Kidney (tissue), 14 donors: Measurements from ENCODE around the gene VSIG1. TPM values are rescaled to one million over a fixed set of nuclear protein-coding genes. Genes with fewer than 3 reads are reported as not detected.

Source experiments
- DNase-seq, 5 donors: peaks; one replicate each; pipeline ENCODE4 v3.0.0-alpha.2; 2013 to 2020
- FAIRE-seq: peaks from 2 replicates; lab custom pipeline; 2012; peaks lifted over from hg19 to GRCh38; lab: Jason Lieb, UNC
- H3K27ac ChIP-seq, 2 donors: one replicate each; pipeline ENCODE4 v1.7.0; 2013; ENCODE audit warnings: low read depth in 2 of 2, low read length in 2 of 2, inconsistent platforms in 1 of 2
- H3K27me3 ChIP-seq: one replicate; pipeline ENCODE4 v1.7.1; 2013; ENCODE audit warnings: low read length, inconsistent platforms; ENCODE audit not compliant: control insufficient read depth, insufficient read depth
- H3K36me3 ChIP-seq, 3 donors: one replicate each; pipeline versions ENCODE4 v1.7.0 to v1.7.1; 2013; ENCODE audit warnings: low read length in 3 of 3, control low read depth in 1 of 3, inconsistent platforms in 1 of 3; ENCODE audit not compliant: insufficient read depth in 3 of 3, control insufficient read depth in 2 of 3
- H3K4me1 ChIP-seq, 3 donors: one replicate each; pipeline versions ENCODE4 v1.7.0 to v1.7.1; 2013; ENCODE audit warnings: low read length in 3 of 3, inconsistent platforms in 1 of 3, low read depth in 1 of 3; ENCODE audit not compliant: control insufficient read depth in 2 of 3, insufficient read depth in 2 of 3
- H3K4me3 ChIP-seq, 3 donors: one replicate each; pipeline versions ENCODE4 v1.7.0 to v1.8.1; 2013; ENCODE audit warnings: low read length in 3 of 3, control low read depth in 1 of 3, inconsistent platforms in 1 of 3
- H3K9ac ChIP-seq, 3 donors: one replicate each; pipeline versions ENCODE4 v1.7.0 to v1.7.1; 2013; ENCODE audit warnings: low read length in 3 of 3, control low read depth in 1 of 3, inconsistent platforms in 1 of 3
- H3K9me3 ChIP-seq, 3 donors: one replicate each; pipeline versions ENCODE4 v1.7.0 to v1.7.1; 2013; ENCODE audit warnings: low read length in 3 of 3, control low read depth in 1 of 3, inconsistent platforms in 1 of 3; ENCODE audit not compliant: control insufficient read depth in 2 of 3, insufficient read depth in 1 of 3
- CTCF ChIP-seq: IDR thresholded peaks from 3 replicates; pipeline ENCODE4 v1.5.1; 2012; ENCODE audit warnings: mild to moderate bottlenecking, moderate library complexity, borderline replicate concordance; ENCODE audit not compliant: insufficient read depth; ENCODE audit errors: extremely low read depth
- intact Hi-C: fragments of 100-400 bp; cut with DNase I; formaldehyde crosslinking; loops from one replicate; pipeline ENCODE4 v1.11.1; 2022
- polyA plus RNA-seq: library from polyadenylated mRNA; stranded (reverse); fragments of 350-450 nt; fragmentation: Illumina TruSeq; extraction: RNeasy Lipid Tissue Mini Kit (QIAGEN cat#74804); gene quantifications from one replicate; pipeline ENCODE4 v1.2.3, GENCODE V29; 2014; ENCODE audit warnings: low read depth, low replicate concordance; ENCODE audit not compliant: insufficient read depth
- total RNA-seq: library from RNA; stranded (reverse); fragmentation: NEBNext Ultra II Directional; extraction: Animal tissue kit (Norgen Biotek cat#: 25700); gene quantifications from one replicate; pipeline ENCODE4 v1.2.1, GENCODE V29; 2021
- donor health status: control.
- donor health status: control.
- donor health status: control.
- donor health status: control.
- donor health status: control.
- donor health status: DM: yes; HTN: yes; CAD: no.
- donor health status: Normal renal cell carcinoma (clear cell type).

The VSIG1 gene
- total and polyA plus RNA-seq, 2 donors from 2014 or later: 1.4 TPM; not detected in 1

GRCh38 chrX:108036298-108036973, 8.4 kb upstream of the VSIG1 start:
- no peak for TF ChIP-seq CTCF
- no peak for FAIRE-seq
- H3K4me3 ChIP-seq: no peak overlapping the region
- no peak overlapping the region for H3K9ac ChIP-seq
- H3K27ac ChIP-seq: no peak overlapping the region
- no peaks in the 10 kb centered on the region for H3K4me1 ChIP-seq
- intact Hi-C loops: no loop called here
- no peaks in the 10 kb centered on the region for H3K36me3 ChIP-seq
- H3K9me3 ChIP-seq: no peaks in the 10 kb centered on the region
- peaks cover 3% of the 10 kb centered on the region for H3K27me3 ChIP-seq
- no peak for DNase-seq

GRCh38 chrX:108049649-108050048, 4.8 kb downstream of the VSIG1 start:
- H3K9me3 ChIP-seq: no peaks in the 10 kb centered on the region
- TF ChIP-seq CTCF: no peak
- H3K9ac ChIP-seq: no peak overlapping the region
- peak in 1 of 5 donors; percentile 39 for DNase-seq
- no peak overlapping the region for H3K27ac ChIP-seq
- H3K4me1 ChIP-seq: no peaks in the 10 kb centered on the region
- peaks cover 9% of the 10 kb centered on the region for H3K27me3 ChIP-seq
- no peak for FAIRE-seq
- no peaks in the 10 kb centered on the region for H3K36me3 ChIP-seq
- no peak overlapping the region for H3K4me3 ChIP-seq
- intact Hi-C loops: no loop called here

GRCh38 chrX:108053218-108053617, 8.4 kb downstream of the VSIG1 start:
- H3K27ac ChIP-seq: no peak overlapping the region
- intact Hi-C loops: no loop called here
- TF ChIP-seq CTCF: no peak
- no peaks in the 10 kb centered on the region for H3K4me1 ChIP-seq
- H3K9me3 ChIP-seq: no peaks in the 10 kb centered on the region
- H3K27me3 ChIP-seq: peaks cover 8% of the 10 kb centered on the region
- H3K4me3 ChIP-seq: no peak overlapping the region
- no peaks in the 10 kb centered on the region for H3K36me3 ChIP-seq
- FAIRE-seq: no peak
- no peak overlapping the region for H3K9ac ChIP-seq
- no peak for DNase-seq

- no peak for DNase-seq
- H3K27me3 ChIP-seq: peaks cover 6% of the 10 kb centered on the region
- peak; percentile 23 for FAIRE-seq
Observed at GRCh38 chrX:108055546-108055945, 10.7 kb downstream of the VSIG1 start.

More at GRCh38 chrX:108055546-108055945, 10.7 kb downstream of the VSIG1 start:
- Histone ChIP-seq H3K9me3 (no peaks in the 10 kb centered on the region), H3K27ac (no peak overlapping the region), H3K4me3 (no peak overlapping the region), H3K36me3 (no peaks in the 10 kb centered on the region), H3K9ac (no peak overlapping the region), H3K4me1 (no peaks in the 10 kb centered on the region)
- intact Hi-C loops: no loop called here
- TF ChIP-seq CTCF: no peak
